HG02798 (cell line): ENCODE data around the gene DCAKD.
A peak's percentile ranks its signal among the peaks of the same experiment; 100 is the strongest.
"Not testable (repeated sequence)": the region's sequence is repeated elsewhere in the genome, so short reads cannot be mapped to it uniquely, and the experiment has no call there.

ENCODE experiments used
- ATAC-seq: cut with Tn5 transposase; IDR thresholded peaks from one replicate; pipeline ENCODE4 v1.9.1; 2021; ENCODE audit warnings: mild to moderate bottlenecking; ENCODE audit not compliant: unreplicated experiment, poor library complexity

Gene DCAKD

DNA sequence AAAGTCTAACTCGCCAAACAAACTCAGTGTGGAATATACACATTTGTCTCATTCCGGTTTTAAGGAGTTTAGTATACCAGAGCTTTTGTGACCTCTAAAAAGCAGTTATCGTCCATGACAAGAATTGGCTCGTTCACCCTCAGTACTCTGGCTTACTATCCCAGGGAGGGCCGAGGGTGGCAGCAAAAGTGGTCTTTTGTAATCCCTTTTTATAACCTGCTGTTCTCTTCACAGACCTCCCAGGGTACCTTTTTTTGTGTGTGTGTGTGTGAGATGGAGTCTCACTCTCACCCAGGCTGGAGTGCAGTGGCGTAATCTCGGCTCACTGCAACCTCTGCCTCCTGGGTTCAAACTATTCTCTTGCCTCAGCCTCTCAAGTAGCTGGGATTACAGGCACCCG lies 18.6 kb upstream of the DCAKD start:
- no peak for ATAC-seq

- ATAC-seq: no peak
Measured at GRCh38 chr17:45067637-45068036, 16.2 kb upstream of the DCAKD start.

GRCh38 chr17:45063198-45063597 lies 11.8 kb upstream of the DCAKD start:
- ATAC-seq: no peak

GRCh38 chr17:45061606-45062205 lies 10.3 kb upstream of the DCAKD start:
- ATAC-seq: no peak

DNA sequence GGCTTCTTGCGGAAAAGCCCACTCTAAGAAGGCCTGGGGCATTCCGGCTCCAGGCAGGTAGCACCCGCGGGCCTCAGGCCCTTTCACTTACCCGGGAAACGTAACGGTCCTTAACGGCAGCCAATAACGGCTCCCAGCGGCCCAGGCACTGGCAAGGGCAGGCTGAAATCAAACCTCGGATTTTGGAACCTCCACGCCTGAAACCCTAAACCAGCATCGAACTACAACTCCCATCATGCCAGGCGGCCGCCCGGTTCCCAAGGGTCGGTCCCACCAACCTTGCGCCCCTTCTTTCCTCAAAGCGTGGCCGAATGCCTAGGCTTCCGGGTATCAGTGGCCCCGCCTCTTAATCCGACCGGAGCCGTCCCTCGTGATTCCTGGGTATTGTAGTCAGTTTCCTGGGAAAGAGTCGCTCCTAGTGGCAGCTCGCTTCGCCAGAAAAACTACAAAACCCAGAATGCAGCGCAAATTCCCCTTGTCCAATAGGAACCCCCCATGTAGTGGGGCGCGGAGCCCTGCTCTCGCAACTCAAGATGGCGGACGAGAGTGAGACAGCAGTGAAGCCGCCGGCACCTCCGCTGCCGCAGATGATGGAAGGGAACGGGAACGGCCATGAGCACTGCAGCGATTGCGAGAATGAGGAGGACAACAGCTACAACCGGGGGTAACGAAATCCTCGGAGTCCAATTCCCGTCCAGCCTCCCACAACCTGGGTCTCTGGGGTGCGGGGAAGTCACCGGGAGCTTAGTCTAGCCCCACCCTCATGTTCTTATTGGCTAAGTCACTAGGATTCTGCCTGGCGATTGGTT lies 9.6 kb upstream of the DCAKD start, which contains the start of gene NMT1:
Gene NMT1, plus strand, starts transcription at position 521 of the 809 bp plus-strand sequence. Its CDS starts 13 bp downstream, at position 534.
- ATAC-seq: peak; percentile 92

DNA sequence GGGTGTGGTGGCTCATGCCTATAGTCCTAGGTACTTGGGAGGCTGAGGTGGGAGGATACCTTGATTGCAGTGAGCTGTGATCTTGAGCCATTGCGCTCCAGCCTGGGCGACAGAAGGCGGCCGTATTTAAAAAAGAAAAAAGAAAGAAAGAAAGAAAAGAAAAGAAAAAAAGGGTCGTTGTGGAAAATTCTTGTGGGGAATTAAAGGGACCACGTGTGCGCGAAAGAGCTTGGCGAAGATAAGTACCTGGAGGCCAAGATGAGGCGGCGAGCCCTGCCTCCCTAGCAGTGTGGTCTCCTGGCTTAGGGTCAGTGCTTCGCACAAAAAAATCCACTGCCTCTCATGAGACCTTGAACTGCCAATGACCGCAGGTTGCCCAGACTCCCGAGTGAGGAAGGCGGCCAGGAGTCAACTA lies 9.0 kb upstream of the DCAKD start:
- no peak for ATAC-seq

- ATAC-seq: no peak
Measured at GRCh38 chr17:45052052-45052772, 780 bp upstream of the DCAKD start.

DNA sequence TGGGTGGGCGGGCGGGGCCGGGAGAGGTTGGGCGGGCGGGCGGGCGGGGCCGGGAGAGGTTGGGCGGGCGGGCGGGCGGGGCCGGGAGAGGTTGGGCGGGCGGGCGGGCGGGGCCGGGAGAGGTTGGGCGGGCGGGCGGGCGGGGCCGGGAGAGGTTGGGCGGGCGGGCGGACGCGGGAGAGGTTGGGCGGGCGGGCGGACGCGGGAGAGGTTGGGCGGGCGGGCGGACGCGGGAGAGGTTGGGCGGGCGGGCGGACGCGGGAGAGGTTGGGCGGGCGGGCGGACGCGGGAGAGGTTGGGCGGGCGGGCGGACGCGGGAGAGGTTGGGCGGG lies 254 bp upstream of the DCAKD start:
- not testable (repeated sequence) for ATAC-seq

DNA sequence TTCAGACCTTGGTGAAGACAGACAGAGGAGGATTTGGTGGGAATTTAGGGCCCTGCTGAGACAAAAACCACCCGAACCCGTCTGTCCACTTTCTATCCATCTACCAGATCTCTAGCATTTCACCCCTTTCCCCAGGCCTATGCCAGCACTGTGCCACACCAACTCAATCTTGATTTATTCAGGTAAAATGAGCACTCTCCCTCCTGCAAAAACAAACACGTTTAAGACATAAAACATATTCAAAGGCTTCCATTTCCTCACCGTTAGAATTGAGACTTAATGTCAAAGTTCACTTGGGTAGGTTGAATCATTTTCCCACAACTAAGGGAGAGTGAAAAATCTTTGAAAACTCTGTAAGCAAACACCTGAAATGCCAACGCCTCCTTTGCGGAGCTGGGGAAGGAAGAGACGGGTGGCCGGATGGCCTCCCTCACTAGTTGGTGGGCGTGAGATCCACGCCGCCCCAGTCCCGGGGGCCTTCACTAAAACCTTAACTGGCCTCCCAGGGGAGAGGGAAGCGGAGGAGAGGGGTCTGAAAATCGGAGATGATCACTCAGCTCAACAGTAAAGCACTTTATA lies 862 bp downstream of the DCAKD start:
- no peak for ATAC-seq

- ATAC-seq: no peak
Measured at GRCh38 chr17:45048795-45049563, 2.5 kb downstream of the DCAKD start.

DNA sequence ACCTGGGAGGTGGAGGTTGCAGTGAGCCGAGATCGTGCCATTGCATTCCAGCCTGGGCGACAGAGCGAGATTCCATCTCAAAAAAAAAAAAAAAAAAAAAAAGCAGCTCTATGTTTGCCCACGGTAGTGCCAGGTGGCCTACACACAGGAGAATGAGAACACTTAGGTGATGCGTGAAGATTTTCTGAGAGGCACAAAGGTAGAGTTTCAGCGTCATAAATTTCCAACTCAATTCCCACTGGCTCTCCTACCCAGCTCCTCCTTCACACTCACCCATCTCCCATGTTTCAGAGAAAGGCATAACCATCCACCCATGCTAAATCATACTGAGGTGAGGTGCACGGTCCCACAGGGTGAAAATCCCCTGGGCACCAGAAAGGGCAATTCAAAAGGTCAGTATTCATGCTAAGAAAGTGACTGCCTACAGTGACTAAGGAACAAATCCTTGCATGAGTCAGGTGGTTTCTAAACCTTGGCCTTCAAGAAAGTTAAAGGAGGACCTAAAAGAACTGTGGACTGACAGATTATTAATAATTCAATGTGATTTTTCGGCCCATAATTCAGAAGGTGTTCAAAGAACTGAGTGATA lies 4.8 kb downstream of the DCAKD start:
- ATAC-seq: no peak

DNA sequence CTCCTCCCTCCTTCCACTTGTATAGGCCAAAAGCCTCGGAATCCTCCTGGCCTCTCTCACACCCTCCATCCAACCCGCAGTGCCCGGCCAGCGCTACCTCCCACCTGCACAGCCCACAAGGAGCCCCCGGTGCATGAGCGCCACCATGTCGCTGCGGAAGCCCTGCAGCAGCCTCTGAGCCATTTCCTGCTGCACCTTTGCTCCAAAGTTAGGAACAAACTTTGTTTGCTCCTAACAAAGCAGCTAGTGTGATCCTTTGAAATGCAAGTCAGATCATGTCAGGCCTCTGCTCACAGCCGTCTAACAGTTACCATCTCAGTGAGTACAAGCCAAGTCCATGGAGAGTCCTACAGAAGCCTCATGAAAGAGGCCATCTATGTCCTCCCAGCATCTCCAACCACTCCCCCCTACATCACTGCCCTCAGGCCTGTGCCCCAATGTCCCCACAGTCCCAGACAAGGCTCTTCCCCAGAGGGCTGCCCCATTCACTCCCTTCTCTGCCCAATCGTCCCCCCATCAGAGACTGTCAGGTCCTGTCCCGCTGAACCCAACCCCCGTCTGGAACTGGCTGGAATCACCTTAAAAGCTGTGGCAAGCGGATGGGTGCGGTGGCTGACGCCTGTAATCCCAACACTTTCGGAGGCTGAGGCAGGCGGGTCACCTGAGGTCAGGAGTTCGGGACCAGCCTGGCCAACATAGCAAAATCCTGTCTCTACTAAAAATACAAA lies 7.5 kb downstream of the DCAKD start:
- no peak for ATAC-seq

DNA sequence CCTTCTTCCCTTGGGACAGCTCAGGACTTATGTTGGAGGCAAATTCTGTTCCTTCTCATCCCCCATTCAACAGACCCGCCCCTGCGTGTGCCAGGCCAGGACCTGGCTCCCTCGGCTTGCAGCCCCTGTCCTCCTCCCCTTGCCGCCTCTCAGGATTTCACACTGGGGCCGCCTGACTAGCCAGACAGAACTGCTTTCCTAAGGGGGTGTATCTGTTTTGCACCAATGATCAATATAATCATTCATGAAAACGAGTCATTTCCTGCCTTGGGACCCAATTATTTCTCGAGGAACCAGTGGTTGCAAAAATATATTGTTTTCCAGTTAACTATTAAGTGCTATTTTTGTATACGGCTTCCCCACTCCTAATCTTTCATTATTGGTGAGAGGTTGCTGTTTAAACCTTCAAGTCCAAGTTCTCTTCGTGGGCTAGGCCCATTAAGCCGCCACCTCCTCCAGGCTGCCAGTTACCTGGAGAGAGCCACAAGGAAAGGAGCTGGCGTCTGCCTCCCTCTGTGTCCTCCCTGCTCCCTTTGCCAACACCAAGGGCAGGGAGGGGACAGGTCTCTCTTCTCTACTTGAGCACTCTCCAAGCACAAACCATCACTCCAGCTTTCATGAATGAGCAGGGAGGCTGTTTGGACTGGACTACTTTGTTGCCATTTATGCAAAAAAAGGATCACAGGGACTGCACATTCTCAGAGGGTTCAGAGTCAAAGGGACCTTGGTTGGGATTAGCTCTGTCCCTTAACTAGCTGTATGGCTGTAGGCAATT lies 8.9 kb downstream of the DCAKD start:
- ATAC-seq: no peak

GRCh38 chr17:45040459-45040858 lies 11.0 kb downstream of the DCAKD start:
- ATAC-seq: no peak

DNA sequence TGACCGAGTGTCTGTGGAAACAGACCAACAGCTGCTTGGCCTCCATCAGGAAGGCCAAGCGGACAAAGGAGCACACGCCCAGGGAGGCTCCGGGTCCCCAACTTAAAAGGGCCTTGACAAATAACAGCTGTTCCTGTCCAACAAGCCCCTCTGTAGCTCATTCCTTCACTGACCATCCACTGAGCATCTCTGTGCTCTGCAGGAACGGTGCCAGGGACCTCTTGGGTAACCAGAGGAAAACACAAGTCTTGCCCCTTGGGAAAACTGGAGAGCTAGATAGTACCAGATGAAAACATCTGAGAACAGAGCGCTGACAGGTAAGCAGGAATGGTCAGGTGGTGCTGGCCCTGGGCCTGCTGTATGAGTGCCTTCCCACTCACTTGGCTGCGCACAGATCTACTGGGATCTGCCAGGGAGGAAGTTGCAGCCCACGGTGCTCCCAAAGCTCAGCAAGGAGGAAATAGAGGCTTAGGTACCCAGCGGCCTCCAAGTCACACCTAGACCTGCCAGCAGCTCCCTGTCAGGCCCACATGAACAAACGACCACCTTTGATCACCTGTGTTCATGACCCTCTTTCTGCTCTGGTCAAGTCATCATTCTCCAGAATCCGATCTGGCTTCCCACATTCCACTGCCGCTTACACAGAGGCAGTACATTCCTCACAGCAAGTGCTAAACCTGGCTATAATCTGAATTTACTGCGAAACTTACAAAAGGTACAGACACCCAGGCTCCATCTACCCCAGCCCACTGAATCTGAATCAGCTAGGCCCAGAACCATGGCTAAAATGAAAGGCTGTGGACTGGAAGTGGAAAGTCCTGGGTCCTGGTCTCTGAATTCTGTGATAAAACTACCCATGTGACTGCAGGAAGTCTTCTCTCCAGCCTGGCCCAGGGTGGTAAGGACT lies 12.5 kb downstream of the DCAKD start:
- ATAC-seq: no peak

GRCh38 chr17:45036691-45037090 lies 14.7 kb downstream of the DCAKD start:
- ATAC-seq: no peak

- no peak for ATAC-seq
Measured at GRCh38 chr17:45035848-45036247, 15.6 kb downstream of the DCAKD start.

- ATAC-seq: no peak
Measured at GRCh38 chr17:45034599-45034998, 16.8 kb downstream of the DCAKD start.
